COR-L47 (cell line): Measurements from ENCODE around the gene SAMD7.

Experiments used
- DNase-seq: peaks from one replicate; lab custom pipeline; 2025; lab: John Stamatoyannopoulos, UW

The SAMD7 gene

GRCh38 chr3:169911272-169911671, at the start of gene SAMD7:
Gene SAMD7 (plus strand): TSS chr3:169911572. CDS start chr3:169919499, 7,927 bp downstream.
- no peak for DNase-seq

- no peak for DNase-seq
Observed at GRCh38 chr3:169861871-169862270, 49.5 kb upstream of the SAMD7 start.

GRCh38 chr3:169863458-169863899, 47.9 kb upstream of the SAMD7 start:
- DNase-seq: peak; percentile 61

- DNase-seq: no peak
Observed at GRCh38 chr3:169864270-169864669, 47.1 kb upstream of the SAMD7 start.

- no peak for DNase-seq
Observed at GRCh38 chr3:169865176-169865767, 46.1 kb upstream of the SAMD7 start.

- DNase-seq: no peak
Observed at GRCh38 chr3:169867584-169868210, 43.7 kb upstream of the SAMD7 start.

- DNase-seq: no peak
Observed at GRCh38 chr3:169868369-169868768, 43.0 kb upstream of the SAMD7 start.

GRCh38 chr3:169869484-169870220, 41.7 kb upstream of the SAMD7 start, which contains the start of gene LRRC31:
Gene LRRC31 (minus strand): TSS chr3:169869935. CDS start chr3:169869807, 128 bp downstream.
- DNase-seq: peak; percentile 67

GRCh38 chr3:169871129-169871886, 40.1 kb upstream of the SAMD7 start:
- no peak for DNase-seq

- DNase-seq: no peak
Observed at GRCh38 chr3:169879013-169879557, 32.3 kb upstream of the SAMD7 start.

- no peak for DNase-seq
Observed at GRCh38 chr3:169879845-169880575, 31.4 kb upstream of the SAMD7 start.

- no peak for DNase-seq
Observed at GRCh38 chr3:169880576-169881250, 30.7 kb upstream of the SAMD7 start.

- no peak for DNase-seq
Observed at GRCh38 chr3:169886671-169887070, 24.7 kb upstream of the SAMD7 start.

GRCh38 chr3:169891886-169892285, 19.5 kb upstream of the SAMD7 start:
- DNase-seq: no peak

GRCh38 chr3:169894110-169894509, 17.3 kb upstream of the SAMD7 start:
- no peak for DNase-seq

GRCh38 chr3:169895072-169895471, 16.3 kb upstream of the SAMD7 start:
- no peak for DNase-seq

- no peak for DNase-seq
Observed at GRCh38 chr3:169897284-169897683, 14.1 kb upstream of the SAMD7 start.

- no peak for DNase-seq
Observed at GRCh38 chr3:169901453-169901852, 9.9 kb upstream of the SAMD7 start.

GRCh38 chr3:169905404-169905803, 6.0 kb upstream of the SAMD7 start:
- DNase-seq: no peak

GRCh38 chr3:169907476-169907875, 3.9 kb upstream of the SAMD7 start:
- no peak for DNase-seq

- DNase-seq: no peak
Observed at GRCh38 chr3:169907944-169908343, 3.4 kb upstream of the SAMD7 start.
